Stimulated activated CD4-positive, alpha-beta T cell treated with anti-CD3 and anti-CD28 coated beads, Interleukin-1b, Interleukin-23, amount 100 ng/mL, for 4 hours (primary cell): ENCODE results near the gene GPR62.

Experiments used
- DNase-seq, 2 donors: peaks; one replicate each; pipeline ENCODE4 v3.0.0-alpha.2; 2020; ENCODE audit warnings: low read depth in 2 of 2

Gene GPR62

GRCh38 chr3:51937611-51938450 is 17.4 kb upstream of the GPR62 start:
- no peak for DNase-seq

- no peak for DNase-seq
These were observed 16.3 kb upstream of the GPR62 start for GRCh38 chr3:51938780-51939425.

DNA sequence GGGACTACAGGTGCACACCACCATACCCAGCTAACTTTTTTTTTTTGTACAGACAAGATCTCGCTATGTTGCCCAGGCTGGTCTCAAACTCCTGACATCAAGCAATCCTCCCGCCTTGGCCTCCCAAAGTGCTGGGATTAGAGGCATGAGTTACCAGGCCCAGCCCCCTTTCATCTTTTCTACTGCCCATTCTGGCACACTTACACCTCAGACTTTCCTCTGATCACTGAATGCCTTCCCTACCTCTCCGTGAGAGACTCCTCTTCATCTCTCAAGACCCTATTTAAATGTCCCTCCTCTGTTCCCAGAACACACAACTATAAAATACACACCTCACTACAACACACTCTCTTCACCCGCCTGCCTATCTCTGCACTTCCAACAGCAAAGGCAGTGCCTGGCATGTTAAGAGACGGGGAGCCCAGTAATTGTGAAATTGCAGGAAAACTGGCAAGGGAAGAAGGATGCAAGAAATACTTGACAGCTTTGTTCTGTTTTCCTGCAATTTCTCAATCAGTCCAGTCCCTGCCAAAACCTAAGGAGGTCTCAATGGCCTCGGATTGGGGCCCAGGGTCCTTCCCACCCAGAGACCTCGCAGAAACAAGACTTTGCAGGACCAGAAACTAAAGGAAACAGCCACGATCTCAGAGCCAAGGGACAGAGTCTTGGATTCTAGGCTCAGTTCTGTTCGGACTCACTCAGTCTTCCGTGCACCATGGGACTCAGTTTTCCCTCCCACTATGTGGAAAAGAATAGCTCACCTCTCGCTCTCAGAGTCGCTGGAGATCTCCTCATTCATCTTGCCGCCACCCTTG is 14.3 kb upstream of the GPR62 start:
- DNase-seq = no peak

DNA sequence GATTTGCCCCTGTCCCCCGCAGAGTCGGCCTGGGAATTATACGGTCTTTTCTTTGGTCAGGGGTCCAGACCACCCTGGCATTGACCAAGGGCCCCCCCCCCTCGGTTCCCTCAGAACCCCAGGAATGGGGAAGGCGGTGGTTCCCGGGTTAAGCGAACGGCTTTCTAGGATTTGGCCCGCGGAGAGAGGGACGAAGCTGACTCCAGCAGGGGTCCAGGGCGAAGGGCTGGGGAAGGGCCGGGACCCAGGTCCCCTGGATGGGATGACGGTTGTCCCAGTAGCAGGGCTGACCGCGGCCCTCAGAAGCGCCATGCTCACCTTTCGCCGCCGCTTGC is 13.8 kb upstream of the GPR62 start:
- DNase-seq = no peak

DNA sequence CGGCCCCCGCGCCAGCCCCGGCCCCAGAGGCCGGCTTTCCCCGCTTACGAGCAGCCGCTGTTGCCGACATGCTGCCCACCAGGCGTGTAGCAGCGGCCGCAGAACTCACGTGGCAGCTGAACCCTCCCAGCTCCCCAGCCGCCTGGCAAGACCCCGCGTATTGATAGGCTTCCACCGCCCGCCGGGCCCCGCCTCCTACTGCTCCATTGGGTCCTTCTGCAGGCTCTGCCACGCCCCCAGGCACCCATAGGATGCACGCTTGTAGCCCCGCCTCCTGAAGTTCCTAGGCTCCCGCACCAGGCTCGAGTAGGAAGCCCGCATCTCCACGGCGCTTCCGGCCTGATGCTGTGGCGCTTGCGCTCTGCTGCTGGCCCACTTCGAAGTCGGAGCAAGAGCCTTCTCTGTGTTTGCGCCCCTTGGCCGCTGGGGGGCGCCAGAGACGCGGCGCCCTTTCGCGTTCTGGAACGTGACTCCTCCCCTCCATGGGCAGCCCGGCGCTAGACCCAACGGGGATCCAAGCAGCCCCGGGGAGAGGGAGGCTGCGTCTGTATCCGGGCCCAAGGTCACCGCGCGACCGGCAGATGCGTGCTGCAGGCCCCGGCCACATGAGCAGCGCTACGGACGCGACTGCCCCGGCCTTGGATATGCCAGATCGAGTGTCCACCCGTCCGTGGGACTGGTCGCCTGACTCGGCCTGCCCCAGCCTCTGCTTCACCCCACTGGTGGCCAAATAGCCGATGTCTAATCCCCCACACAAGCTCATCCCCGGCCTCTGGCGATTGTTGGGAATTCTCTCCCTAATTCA is 13.2 kb upstream of the GPR62 start, which contains the start of the genes PARP3 and RRP9:
PARP3 (plus strand) TSS at position 566 of the 805 bp plus-strand sequence. CDS start 993 bp downstream, outside the sequence.
RRP9 (minus strand) TSS at position 107 of the 805 bp plus-strand sequence; CDS start at position 70, 37 bp downstream.
- DNase-seq = peak; percentile 99

DNA sequence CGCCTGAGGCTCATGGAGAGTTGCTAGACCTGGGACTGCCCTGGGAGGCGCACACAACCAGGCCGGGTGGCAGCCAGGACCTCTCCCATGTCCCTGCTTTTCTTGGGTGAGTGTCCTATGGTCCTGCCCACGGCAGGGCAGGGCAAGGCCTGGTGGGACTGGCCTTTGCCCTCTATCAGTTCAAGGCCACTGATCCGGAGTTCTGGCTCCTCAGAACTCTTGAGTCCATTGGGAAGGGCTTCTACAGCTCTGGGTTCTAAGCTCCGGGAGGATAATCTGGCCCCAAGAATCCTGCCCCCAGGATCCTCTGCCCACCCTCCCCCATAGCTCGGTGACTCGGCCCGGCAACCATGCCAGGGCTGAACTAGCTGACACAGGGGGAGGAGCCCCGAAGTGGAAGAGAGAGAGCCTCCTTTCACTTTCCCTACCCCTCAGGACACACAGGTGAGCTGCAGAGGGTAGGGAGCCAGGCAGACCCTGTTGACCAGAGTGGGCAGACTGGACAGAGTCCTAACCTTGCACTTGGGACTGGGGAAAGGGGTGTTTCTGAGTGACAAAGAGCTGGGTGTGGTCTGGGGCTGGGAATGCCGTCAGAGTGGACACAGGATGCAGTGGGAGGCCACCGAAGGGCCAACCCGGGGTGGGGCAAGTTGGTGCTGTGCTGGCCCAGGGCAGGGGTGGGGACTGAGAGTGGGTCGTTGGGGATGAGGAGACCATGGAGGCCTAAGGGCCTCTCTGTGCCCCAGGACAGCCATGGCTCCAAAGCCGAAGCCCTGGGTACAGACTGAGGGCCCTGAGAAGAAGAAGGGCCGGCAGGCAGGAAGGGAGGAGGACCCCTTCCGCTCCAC is 12.4 kb upstream of the GPR62 start:
- DNase-seq = peak; percentile 37 to 48

- no peak for DNase-seq
These were observed 11.5 kb upstream of the GPR62 start for GRCh38 chr3:51943451-51944391.

GRCh38 chr3:51944451-51945021 is 10.6 kb upstream of the GPR62 start:
- no peak for DNase-seq

DNA sequence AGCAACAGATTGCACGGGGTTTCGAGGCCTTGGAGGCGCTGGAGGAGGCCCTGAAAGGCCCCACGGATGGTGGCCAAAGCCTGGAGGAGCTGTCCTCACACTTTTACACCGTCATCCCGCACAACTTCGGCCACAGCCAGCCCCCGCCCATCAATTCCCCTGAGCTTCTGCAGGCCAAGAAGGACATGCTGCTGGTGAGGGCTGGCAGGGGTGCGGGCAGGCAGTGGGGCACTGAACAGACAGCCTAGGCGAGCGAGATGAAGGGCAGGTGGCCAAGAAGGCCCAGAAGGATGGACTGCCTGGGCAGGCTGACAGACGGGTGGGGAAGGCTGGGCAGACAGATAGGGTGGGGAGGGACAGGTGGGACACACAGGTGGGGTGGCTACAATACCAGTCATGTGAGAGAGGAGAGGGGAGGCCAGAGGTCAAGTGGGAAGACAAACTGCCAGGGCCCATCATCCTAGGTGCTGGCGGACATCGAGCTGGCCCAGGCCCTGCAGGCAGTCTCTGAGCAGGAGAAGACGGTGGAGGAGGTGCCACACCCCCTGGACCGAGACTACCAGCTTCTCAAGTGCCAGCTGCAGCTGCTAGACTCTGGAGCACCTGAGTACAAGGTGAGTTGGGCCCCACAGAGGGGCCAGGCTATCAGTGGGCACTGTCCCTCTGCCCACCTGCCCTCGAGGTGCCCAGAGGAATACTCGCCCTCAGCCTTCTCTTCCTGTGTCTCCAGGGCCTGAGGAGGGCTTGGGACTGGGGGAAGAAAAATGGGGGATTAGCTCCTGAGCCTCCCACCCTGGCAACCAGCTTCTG is 9.9 kb upstream of the GPR62 start:
- no peak for DNase-seq

DNA sequence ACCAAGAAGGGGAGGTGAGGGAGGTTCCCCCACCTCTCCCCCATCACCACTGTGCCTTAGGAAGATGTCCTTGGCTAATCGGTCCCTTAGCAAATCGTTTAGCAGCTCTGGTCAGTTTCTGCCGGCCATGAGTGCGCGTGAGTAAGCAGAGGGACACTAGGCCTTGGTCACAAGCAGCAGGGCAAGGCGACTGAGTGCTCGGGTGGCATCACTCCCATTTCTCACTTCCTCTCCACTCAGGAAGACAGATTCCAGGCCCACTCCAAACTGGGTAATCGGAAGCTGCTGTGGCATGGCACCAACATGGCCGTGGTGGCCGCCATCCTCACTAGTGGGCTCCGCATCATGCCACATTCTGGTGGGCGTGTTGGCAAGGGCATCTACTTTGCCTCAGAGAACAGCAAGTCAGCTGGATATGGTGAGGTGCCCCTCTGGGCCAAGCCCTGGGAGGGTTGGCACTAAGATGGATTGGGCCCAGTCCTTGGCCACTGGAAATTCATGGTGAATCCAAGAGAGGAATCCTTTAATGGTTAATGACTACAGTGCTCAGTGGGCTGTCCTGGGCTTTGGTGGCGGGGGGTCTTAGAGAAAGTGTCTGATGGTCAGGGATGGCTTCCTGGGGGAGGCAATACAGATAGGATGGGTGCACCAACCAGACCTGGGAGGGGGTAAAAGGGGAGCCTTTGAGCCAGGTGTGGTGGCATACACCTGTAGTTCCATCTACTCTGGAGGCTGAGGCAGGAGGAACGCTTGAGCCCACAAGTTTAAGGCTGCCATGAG is 9.1 kb upstream of the GPR62 start:
- no peak for DNase-seq

DNA sequence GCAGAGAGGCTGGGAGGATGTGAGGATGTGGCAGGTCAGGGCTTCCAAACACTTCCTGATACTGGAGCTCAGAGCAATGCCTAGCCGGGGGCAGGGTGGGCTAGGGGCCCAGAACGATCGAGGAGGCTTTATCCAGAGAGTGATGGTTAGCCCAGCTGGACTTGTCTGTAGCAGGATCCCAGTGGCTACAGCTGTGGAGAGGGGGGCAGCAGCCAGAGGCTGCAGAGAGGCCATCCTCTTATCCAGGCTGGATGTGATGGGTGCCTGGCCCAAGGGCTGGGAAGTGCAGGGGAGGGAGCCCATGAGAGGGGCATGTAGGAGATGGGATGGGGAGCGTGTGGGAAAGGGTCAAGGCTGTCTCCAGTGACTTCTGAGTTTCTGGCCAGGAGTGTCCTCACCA is 8.4 kb upstream of the GPR62 start:
- DNase-seq = no peak

- no peak for DNase-seq
These were observed 7.8 kb upstream of the GPR62 start for GRCh38 chr3:51947215-51947900.

DNA sequence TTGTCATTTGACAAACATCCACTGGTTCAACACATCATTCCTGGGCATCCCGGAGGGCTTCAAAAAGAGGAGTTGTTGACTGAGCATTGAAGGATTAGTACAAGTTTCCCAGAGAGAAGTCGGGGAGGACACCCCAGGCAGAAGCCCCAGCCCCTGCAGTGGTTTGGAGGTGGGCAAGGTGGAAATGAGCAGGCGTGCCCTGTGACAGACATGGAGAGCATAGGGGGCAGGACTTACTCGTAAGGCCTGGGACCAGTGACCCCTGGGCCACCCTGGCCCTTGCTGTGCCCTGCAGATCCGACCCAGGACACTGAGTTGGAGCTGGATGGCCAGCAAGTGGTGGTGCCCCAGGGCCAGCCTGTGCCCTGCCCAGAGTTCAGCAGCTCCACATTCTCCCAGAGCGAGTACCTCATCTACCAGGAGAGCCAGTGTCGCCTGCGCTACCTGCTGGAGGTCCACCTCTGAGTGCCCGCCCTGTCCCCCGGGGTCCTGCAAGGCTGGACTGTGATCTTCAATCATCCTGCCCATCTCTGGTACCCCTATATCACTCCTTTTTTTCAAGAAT is 7.1 kb upstream of the GPR62 start:
- DNase-seq = no peak

DNA sequence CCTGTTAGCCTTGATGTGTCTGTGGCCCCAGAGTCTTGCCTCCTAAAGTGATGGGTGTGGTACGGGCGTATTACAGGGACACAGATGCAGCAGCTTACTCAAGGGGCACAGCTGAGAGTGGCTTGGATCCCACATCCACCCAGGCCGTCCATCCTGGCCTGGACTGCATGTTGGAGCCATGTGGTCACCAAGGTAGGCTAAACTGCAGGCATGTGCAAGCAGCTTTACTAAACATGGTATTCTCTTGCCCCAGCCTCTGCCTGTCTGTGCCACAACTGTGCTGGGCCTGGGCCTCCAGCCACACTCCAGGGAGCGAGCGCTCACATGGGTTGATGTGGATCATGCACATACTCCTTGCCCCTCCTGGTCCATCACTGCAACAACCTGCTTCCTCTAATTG is 6.1 kb upstream of the GPR62 start:
- DNase-seq = no peak

DNA sequence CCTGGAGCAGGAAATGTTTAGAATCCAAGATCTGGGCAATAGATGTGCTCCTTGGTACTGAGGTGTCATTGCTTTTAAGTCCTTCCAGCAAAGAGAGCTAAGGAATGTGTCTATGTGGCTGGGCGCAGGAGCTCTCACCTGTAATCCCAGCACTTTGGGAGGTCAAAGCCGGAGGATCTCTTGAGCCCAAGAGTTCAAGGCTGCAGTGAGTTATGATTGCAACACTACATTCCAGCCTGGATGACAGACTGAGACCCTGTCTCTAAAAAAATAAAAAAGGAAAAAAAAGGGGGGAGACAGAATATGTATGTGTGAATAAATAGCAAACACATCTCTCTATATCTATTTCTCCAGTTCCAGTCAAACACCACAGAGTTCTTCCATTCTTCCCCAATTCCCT is 4.3 kb upstream of the GPR62 start:
- no peak for DNase-seq

DNA sequence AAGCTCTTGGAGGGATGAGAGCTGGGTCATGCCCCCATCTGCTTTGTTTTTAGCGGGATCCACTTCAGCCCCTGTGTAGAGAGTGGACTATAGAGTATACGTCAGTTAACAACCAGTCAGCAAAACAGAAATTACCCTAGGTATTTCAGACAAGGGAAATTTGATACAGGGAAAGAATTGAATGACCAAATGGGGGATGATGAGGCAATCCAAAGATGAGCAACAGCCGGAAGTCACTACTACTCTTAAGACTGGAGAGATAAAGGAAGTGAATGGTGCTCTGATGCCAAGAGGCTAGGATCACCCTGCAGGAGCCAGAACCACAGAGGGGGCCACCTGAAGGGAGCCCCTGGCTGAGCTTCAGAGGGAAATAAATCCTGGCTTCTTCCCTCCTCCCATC is 1.7 kb upstream of the GPR62 start:
- DNase-seq = no peak

- no peak for DNase-seq
These were observed 1.1 kb upstream of the GPR62 start for GRCh38 chr3:51954105-51954504.
